OCI-LY7 (cell line): ENCODE measurements around the gene GALR3. TPM values are rescaled to one million over a fixed set of nuclear protein-coding genes. Genes with fewer than 3 reads are reported as not detected.

Experiments used
- BruUV-seq: library from RNA; stranded (reverse); fragments of 400-500 nt; replicated peaks from 2 replicates; lab custom pipeline; 2021; lab: Mats Ljungman, UMichigan
- CTCF ChIA-PET: fragments of 300-600 bp; sonication (Branson Sonifier 250); formaldehyde crosslinking; loops from one replicate; lab custom pipeline; 2022; ENCODE audit warnings: antibody characterized with exemption; ENCODE audit not compliant: unreplicated experiment; lab: Charles Lee
- POLR2A ChIA-PET: fragments of 300-600 bp; sonication (Branson Sonifier 250); formaldehyde crosslinking; loops from one replicate; lab custom pipeline; 2022; ENCODE audit warnings: antibody characterized with exemption; lab: Charles Lee
- DNase-seq: peaks from one replicate; pipeline ENCODE4 v3.0.0-alpha.2; 2015; ENCODE audit warnings: low spot score
- H2AFZ ChIP-seq: fragments of 200-600 bp; sonication (generic), shearing (Covaris generic); 2 replicates; pipeline ENCODE4 v1.6.1; 2014; ENCODE audit warnings: mild to moderate bottlenecking, antibody characterized with exemption, low read length, moderate library complexity
- H3K27ac ChIP-seq: fragments of 200-600 bp; sonication (generic); 2 replicates; pipeline ENCODE4 v1.5.1; 2014; ENCODE audit warnings: mixed run types, low read depth, mild to moderate bottlenecking, moderate library complexity, low read length, inconsistent platforms; ENCODE audit not compliant: poor library complexity, severe bottlenecking
- H3K36me3 ChIP-seq: fragments of 200-600 bp; sonication (generic); 2 replicates; pipeline ENCODE4 v1.6.1; 2014; ENCODE audit warnings: mild to moderate bottlenecking, antibody characterized with exemption, low read length, moderate library complexity, mixed read lengths; ENCODE audit not compliant: insufficient read depth
- H3K4me1 ChIP-seq: fragments of 200-600 bp; sonication (generic); 2 replicates; pipeline ENCODE4 v1.5.1; 2014; ENCODE audit warnings: mild to moderate bottlenecking, low read length; ENCODE audit not compliant: insufficient read depth, poor library complexity, severe bottlenecking
- H3K4me2 ChIP-seq: fragments of 200-600 bp; sonication (generic); 2 replicates; pipeline ENCODE4 v1.6.1; 2014; ENCODE audit warnings: mild to moderate bottlenecking, low read length
- H3K4me3 ChIP-seq: fragments of 200-600 bp; sonication (generic); 2 replicates; pipeline ENCODE4 v1.5.1; 2014; ENCODE audit warnings: mild to moderate bottlenecking, low read depth, low read length; ENCODE audit not compliant: poor library complexity, severe bottlenecking
- H3K79me2 ChIP-seq: fragments of 200-600 bp; sonication (generic); 2 replicates; pipeline ENCODE4 v1.6.1; 2016; ENCODE audit warnings: low read depth, mild to moderate bottlenecking, low read length, moderate library complexity, mixed read lengths; ENCODE audit not compliant: insufficient read depth
- H3K9me2 ChIP-seq: fragments of 200-600 bp; sonication (generic); 2 replicates; pipeline ENCODE4 v1.6.1; 2016; ENCODE audit warnings: mild to moderate bottlenecking, low read length, mixed read lengths; ENCODE audit not compliant: insufficient read depth
- H3K9me3 ChIP-seq: fragments of 200-600 bp; sonication (generic); 2 replicates; pipeline ENCODE4 v1.6.1; 2014; ENCODE audit warnings: mild to moderate bottlenecking, mixed run types, low read length, mixed read lengths
- H4K20me1 ChIP-seq: fragments of 200-600 bp; sonication (generic); 2 replicates; pipeline ENCODE4 v1.6.1; 2014; ENCODE audit warnings: mild to moderate bottlenecking, antibody characterized with exemption, low read length, moderate library complexity, mixed read lengths; ENCODE audit not compliant: insufficient read depth
- EZH2phosphoT487 ChIP-seq: fragments of 200-600 bp; sonication (generic); IDR thresholded peaks from 2 replicates; pipeline ENCODE4 v1.6.1; 2018; ENCODE audit warnings: low read depth, borderline replicate concordance, mild to moderate bottlenecking, mixed run types, antibody characterized with exemption, low read length, moderate library complexity, mixed read lengths
- intact Hi-C: fragments of 100-400 bp; cut with micrococcal nuclease; formaldehyde crosslinking; loops from one replicate; pipeline ENCODE4 v1.10.0; 2022; ENCODE audit not compliant: unreplicated experiment
- total RNA-seq, 2 experiments: library from RNA; depleted of rRNA in 1 of 2; stranded (reverse); fragments of >200 nt in 1 of 2; shearing (Covaris generic) in 1 of 2; gene quantifications; 2 replicates each; pipeline ENCODE4 v1.2.3, GENCODE V29; 2014 to 2022
- TF ChIP-seq, protein P1 (sequence below): fragments of 200-600 bp; sonication (generic); conservative IDR thresholded peaks from 2 replicates; pipeline ENCODE4 v1.5.1; 2014; ENCODE audit warnings: mild to moderate bottlenecking, antibody characterized with exemption, low read length, moderate library complexity, mixed read lengths

Gene GALR3
- total RNA-seq, 2 experiments from 2014 or later: not detected

DNA sequence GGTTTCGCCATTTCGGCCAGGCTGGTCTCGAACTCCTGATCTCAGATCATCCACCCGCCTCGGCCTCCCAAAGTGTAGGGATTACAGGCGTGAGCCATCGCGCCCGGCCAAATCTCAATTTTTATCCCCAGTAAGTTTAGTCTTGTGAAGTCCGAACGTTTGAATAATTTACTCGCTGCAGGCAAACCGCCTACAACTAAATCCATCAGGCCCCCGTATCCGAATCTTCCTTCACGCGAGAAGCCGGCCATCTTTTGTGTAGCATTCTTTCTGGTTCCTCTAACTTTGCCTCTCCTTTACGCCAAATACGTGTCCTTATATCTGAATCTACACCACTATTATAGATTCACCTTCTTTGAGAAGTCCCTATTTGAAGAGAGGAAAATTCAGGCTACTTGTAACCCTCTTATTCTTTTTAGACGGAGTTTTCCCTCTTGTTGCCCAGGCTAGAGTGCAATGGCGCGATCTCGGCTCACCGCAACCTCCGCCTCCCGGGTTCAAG is 25.5 kb downstream of the GALR3 start:
- BruUV-seq: TSS peak; percentile 94
- peak overlapping the region; percentile 65 for H3K27ac ChIP-seq
- peak overlapping the region; percentile 96 for H3K4me3 ChIP-seq
- CTCF ChIA-PET: no interaction called here
- DNase-seq: peak; percentile 38
- H4K20me1 ChIP-seq: no peaks in the 10 kb centered on the region
- TF ChIP-seq EZH2phosphoT487: no peak
- TF ChIP-seq, protein P1, sequence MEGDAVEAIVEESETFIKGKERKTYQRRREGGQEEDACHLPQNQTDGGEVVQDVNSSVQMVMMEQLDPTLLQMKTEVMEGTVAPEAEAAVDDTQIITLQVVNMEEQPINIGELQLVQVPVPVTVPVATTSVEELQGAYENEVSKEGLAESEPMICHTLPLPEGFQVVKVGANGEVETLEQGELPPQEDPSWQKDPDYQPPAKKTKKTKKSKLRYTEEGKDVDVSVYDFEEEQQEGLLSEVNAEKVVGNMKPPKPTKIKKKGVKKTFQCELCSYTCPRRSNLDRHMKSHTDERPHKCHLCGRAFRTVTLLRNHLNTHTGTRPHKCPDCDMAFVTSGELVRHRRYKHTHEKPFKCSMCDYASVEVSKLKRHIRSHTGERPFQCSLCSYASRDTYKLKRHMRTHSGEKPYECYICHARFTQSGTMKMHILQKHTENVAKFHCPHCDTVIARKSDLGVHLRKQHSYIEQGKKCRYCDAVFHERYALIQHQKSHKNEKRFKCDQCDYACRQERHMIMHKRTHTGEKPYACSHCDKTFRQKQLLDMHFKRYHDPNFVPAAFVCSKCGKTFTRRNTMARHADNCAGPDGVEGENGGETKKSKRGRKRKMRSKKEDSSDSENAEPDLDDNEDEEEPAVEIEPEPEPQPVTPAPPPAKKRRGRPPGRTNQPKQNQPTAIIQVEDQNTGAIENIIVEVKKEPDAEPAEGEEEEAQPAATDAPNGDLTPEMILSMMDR: no peak
- H3K9me3 ChIP-seq: peaks cover 7% of the 10 kb centered on the region; the same call in 1 of the 2 replicates
- POLR2A ChIA-PET: interaction anchor here (0.8 kb wide), 1 partner anchor 14 kb away, joined by 3 read pairs; no protein-coding TSS in a partner anchor
- peak overlapping the region; percentile 74; the same call in 1 of the 2 replicates for H2AFZ ChIP-seq
- intact Hi-C loops: no loop called here
- peaks cover 25% of the 10 kb centered on the region for H3K4me1 ChIP-seq
- peaks cover 49% of the 10 kb centered on the region for H3K79me2 ChIP-seq
- H3K4me2 ChIP-seq: peak overlapping the region; percentile 79
- peaks cover 35% of the 10 kb centered on the region for H3K36me3 ChIP-seq
- H3K9me2 ChIP-seq: no peaks in the 10 kb centered on the region

DNA sequence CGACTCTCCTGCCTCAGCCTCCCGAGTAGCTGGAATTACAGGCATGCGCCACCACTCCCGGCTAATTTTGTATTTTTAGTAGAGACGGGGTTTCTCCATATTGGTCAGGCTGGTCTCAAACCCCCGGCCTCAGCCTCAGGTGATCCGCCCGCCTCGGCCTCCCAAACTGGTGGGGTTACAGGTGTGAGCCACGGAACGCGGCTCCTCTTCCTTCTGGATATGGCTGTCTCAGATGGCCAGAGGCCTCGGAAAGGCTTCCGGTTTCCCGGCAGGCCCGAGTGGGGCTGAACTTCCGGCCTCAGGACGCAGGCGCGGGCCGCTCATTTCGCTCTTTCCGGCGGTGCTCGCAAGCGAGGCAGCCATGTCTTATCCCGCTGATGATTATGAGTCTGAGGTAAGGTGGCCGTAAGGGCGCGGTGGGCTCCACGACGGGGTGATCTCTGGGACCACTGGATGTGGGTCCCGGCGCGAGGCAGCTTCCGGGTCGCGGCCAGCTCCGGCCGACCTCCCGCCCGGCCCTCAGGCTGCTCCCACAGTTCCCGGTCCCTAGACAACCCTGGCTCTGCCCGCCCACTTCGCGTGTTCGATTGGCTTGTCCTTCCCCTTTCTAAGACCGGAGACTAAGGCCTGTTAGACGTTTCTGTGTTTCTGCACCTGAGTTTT is 26.0 kb downstream of the GALR3 start, which contains the start of gene EIF3L:
Gene EIF3L (plus strand): TSS at position 331 of the 663 bp plus-strand sequence. CDS start 31 bp downstream, at position 362.
- Histone ChIP-seq H3K79me2 (peaks cover 49% of the 10 kb centered on the region), H2AFZ (peak within 1 kb of the TSS; percentile 74), H3K9me2 (no peaks in the 10 kb centered on the region), H3K9me3 (peaks cover 7% of the 10 kb centered on the region; the same call in 1 of the 2 replicates), H3K36me3 (peaks cover 41% of the 10 kb centered on the region), H3K4me3 (peak within 1 kb of the TSS; percentile 96), H3K4me1 (peaks cover 25% of the 10 kb centered on the region), H4K20me1 (no peaks in the 10 kb centered on the region), H3K27ac (peak within 1 kb of the TSS; percentile 65), H3K4me2 (peak within 1 kb of the TSS; percentile 79)
- BruUV-seq: no TSS peak
- CTCF ChIA-PET: no interaction called here
- TF ChIP-seq, protein P1: no peak
- no peak for TF ChIP-seq EZH2phosphoT487
- DNase-seq: peak; percentile 92
- POLR2A ChIA-PET: interaction anchor here (0.8 kb wide), 1 partner anchor 14 kb away, joined by 3 read pairs; no protein-coding TSS in a partner anchor
- intact Hi-C loops: no loop called here

DNA sequence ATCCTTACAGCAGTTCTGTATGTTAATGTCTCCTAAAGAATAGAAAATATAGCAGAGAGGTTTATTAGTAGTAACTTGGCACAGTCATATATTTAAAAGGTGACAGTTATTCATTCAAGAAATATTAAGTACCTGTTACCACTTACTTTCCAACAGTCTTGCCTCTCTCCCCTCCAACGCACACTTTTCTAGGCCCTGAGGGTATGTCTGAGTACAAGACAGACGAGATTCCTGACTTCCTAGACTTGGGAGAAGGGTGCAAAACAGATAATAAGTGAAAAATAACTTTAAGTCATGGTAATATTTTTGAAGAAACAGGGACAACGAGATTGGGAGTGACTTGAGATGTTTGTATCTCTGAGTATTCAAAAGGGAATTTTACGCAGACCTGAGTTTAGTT is 27.6 kb downstream of the GALR3 start:
- ChIA-PET CTCF (no interaction called here), POLR2A (no interaction called here)
- Histone ChIP-seq H3K9me3 (no peaks in the 10 kb centered on the region), H3K4me3 (peak overlapping the region; percentile 96), H3K9me2 (no peaks in the 10 kb centered on the region), H3K4me1 (peaks cover 25% of the 10 kb centered on the region), H3K27ac (no peak overlapping the region), H3K4me2 (peak overlapping the region; percentile 79), H4K20me1 (no peaks in the 10 kb centered on the region), H3K79me2 (peaks cover 49% of the 10 kb centered on the region), H3K36me3 (peaks cover 53% of the 10 kb centered on the region), H2AFZ (no peak overlapping the region)
- no peak for DNase-seq
- intact Hi-C loops: no loop called here
- TF ChIP-seq, protein P1: no peak
- TF ChIP-seq EZH2phosphoT487: no peak
- BruUV-seq: TSS peak; percentile 60
